Measurements from ENCODE around the gene PLG.
"Not testable (repeated sequence)": the region's sequence is repeated elsewhere in the genome, so short reads cannot be mapped to it uniquely, and the experiment has no call there.

The PLG gene

DNA sequence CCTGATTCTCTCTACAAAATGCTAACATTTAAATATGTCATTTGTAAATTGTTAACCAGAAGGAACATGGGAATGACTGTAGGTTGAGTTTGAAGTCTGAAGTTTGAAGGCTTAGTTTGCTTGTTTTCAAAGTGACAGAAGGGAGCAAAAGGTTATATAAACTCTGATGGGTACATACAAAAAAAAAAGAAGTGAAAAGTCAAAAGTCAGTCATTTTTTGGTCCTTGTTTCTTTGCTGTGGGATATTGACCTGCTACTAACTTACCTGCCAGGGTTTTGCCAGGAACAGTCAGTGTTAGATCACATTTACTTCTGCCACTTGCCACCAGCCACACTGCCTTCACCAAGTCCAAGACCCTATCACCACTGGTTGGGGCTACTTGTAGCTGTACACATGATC is 6.9 kb downstream of the PLG start:
- DNase-seq = not testable (repeated sequence)

GRCh38 chr6:160714731-160715316 is 12.8 kb downstream of the PLG start:
- DNase-seq = no peak

DNA sequence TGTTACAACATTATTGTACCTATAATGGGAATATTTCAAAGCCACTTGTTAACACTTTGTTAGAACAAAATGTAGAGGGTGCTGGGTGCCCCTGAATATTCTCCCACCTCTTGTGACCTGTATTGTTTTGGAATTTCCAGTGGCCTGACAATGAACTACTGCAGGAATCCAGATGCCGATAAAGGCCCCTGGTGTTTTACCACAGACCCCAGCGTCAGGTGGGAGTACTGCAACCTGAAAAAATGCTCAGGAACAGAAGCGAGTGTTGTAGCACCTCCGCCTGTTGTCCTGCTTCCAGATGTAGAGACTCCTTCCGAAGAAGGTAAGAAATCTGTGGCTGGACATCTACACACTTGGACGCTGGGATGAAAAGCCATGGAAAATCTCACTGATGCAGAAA is 28.9 kb downstream of the PLG start:
- no peak for DNase-seq

- DNase-seq = peak; percentile 57
Observed at GRCh38 chr6:160733050-160733646, 31.1 kb downstream of the PLG start.

GRCh38 chr6:160734627-160735026 is 32.6 kb downstream of the PLG start:
- DNase-seq = no peak

DNA sequence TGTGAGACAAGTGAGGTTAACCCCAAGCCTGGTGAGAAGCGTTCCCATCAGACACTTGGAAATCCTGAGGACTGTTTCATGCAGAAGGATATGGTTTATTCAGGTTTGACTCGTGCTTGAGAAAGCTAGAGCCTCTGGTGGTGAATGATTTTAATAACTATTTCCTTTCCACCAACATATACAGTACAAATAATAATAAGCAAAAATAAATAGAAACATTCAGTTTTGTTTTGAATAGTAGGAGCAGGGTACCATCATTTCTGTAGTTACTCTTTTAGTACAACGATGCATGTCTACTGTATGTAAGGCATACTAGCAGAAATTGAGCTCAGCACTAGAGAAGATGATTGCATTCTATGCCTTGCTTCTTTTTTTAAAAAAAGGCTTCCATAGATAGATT is 33.5 kb downstream of the PLG start:
- no peak for DNase-seq

DNA sequence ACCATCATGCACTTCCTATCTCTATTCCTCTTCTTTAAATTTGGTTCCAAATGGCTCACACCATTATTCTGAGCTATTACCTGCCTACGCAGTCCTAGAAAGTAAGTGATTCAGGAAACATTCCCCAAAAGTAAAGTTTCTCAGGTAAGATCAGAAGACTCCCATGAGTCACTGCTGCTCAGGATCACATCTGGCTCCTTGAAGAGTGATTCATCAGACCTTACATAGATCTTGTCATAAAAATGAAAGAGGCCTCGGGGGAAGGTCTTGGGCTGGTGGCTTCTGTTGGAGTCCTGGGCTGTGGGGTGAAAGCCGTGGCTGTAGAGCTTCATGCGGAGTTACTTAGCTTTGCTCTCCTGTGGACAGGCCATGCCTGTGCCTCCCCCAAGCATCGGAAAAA is 35.9 kb downstream of the PLG start:
- DNase-seq = no peak

GRCh38 chr6:160739955-160740354 is 37.9 kb downstream of the PLG start:
- no peak for DNase-seq

DNA sequence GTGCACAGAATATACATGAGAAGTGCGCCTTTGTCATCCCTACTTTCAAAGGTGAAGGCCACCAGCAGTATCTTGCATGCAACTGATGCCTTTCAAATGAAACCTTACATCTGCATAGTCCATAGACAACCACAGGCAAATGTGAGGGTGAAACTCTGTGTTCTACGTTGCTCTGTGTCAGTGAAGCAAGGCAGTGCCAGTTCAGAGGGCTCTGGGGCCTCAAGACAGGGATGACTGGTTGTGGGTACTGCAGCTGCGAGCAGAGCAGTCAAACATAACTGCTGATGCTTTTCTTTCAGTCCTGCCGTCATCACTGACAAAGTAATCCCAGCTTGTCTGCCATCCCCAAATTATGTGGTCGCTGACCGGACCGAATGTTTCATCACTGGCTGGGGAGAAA is 39.0 kb downstream of the PLG start:
- not testable (repeated sequence) for DNase-seq

- DNase-seq = no peak
Observed at GRCh38 chr6:160742090-160742489, 40.0 kb downstream of the PLG start.

DNA sequence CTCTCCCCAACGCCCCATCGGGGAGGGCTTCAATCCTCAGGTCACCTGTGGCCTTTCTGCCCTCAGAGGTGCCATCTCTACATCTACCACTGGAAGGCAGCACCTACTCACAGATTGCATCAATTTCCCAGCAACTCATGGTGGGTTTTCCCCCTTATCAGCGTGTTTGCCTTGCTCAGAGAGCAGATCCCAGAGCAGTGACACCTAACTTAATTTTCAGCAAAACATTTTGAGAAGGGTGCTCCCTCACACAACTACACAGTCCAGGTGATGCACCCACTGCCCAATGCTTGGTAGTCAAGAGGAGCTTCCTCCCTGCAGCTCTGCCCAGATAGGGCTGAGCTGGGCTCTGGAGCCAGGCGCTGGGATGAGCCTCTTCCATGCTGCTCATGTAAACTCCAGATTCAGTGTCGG is 48.2 kb downstream of the PLG start:
- no peak for DNase-seq

- not testable (repeated sequence) for DNase-seq
Observed at GRCh38 chr6:160753211-160753610, 51.2 kb downstream of the PLG start.

GRCh38 chr6:160755165-160755564 is 53.1 kb downstream of the PLG start:
- DNase-seq = no peak

DNA sequence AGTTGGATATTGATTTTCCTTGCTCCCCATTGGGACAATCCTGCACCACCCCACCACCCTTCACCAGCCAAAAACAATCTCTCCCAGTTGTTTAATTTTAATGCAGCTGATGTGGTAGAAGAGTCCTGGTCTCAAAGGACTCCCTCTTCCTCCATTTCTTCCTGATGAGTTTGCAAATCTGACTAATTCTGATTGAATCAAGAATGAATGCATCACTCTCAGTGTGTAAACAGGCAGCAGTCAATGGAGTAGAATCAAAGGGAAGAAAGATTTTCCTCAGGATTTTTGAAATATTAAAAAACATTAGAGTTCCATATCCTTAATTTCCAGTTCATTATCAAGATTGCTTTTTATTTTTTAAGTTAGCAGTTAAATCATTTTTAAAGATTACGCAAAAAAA is 54.0 kb downstream of the PLG start:
- no peak for DNase-seq

DNA sequence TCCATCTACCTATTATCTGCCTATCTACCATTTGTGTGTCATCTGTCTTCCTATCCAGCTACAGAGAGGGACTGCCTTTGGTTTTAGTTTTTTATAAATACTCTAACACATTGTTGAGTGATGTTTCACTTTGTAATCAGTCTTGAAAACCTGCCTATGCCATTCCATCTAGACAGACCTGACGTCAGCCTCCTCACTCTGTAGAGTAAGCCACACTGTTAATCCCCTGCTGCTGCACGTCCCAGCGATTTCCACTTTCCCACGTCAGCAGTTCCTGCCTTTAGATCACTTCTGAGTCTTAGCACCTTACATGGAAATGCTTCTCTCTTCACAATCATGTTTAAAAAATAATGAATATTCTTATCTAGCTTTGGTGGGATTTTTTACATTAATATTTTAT is 54.8 kb downstream of the PLG start:
- no peak for DNase-seq

GRCh38 chr6:160764847-160765246 is 62.8 kb downstream of the PLG start:
- no peak for DNase-seq

- DNase-seq = no peak
Observed at GRCh38 chr6:160765412-160765811, 63.4 kb downstream of the PLG start.

DNA sequence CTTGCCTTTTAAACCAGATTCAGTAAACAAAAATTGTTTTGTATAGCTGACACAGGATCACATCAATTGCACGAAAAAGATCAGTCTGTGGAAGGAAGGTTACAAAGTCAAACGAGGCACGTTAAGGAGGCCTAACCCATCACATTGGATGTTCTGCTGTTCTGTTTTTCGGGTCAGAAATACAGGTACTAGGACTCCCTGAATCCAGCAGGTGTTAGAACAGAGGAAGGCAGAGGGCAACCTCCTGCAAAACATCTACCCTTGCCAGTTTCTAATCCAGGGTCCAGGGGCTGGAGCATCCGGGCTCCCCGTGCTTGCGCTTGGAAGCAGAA is 64.6 kb downstream of the PLG start:
- DNase-seq = no peak

- DNase-seq = peak; percentile 92
Observed at GRCh38 chr6:160766989-160767646, 65.1 kb downstream of the PLG start.

DNA sequence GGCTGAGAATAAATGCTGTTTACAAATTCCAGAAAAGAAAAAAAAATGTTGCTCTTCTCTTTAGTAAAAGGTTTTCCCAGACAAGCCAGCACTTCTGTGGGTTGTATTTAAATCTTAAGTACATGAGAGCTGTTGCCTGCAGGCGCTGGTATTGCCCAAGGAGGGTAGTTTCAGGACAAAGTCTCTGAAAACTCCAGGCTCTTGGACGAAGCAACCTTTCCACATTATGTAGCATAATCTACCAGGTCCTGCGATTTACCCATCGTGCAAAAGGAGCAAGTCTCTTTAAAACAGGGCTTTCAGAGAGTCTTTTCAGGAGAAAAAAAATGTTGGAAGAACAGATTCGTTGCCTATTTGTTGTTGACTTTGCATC is 65.6 kb downstream of the PLG start:
- DNase-seq = no peak

DNA sequence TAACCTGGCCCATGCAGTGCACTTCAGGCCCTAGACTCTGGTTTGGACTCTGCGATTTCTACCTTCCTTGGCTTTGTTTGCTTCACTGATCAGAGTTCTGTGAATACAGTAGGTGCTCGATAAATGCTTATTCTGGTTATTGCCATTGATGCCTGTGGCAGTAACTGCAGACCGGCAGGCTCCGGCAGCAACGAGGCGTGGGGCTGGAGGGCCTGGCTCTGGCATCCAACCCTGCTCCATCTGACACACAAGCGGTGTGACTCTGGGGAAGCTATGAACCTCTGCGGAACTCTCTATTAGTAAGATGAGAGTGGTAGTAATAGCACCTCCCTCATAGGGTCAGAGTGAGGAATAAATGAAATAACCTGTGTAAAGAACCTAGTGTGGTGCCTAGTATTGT is 66.1 kb downstream of the PLG start:
- no peak for DNase-seq

GRCh38 chr6:160774399-160774798 is 72.4 kb downstream of the PLG start:
- no peak for DNase-seq

DNA sequence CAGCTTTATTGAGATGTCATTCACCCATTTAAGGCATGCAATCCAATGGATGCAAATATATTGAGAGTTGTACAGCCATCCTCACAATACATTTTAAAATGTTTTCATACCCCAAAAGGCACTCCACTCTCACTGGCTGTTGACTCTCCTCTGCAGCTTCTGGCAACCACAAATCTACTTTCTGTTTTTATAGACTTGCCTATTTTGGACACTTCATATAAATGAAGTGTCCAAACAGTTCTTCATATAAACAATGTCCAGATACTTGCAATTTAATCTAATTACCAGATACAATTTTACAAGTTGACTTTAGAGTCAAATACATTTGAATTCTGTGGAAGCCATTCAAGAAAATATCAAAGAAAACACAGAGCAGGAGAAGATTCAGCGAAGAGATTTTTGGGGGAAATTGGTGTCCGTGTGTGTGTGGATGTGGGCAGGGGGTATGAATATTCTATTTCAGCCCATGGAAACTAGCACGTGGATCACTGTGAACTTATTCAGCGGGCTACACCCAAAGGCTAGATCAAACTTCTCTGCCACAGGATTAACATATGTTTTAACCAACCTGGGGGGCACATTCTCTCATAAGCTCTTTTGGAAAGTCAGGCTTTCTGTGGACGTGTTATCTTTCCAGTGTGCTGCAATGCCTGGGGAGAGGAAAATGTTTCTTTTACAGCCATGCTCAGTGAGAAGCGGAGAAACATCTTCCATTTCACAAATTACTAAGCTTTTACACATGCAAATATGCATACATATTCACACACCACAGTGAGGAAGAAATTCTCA is 73.9 kb downstream of the PLG start:
- DNase-seq = no peak

- DNase-seq = not testable (repeated sequence)
Observed at GRCh38 chr6:160779095-160779494, 77.1 kb downstream of the PLG start.

Data from retina (tissue), 1 donor.